ENCODE measurements around the gene LETM1.

Gene LETM1

GRCh38 chr4:1856071-1856942 is at the start of gene LETM1:
Gene LETM1, minus strand, starts transcription at chr4:1856156. Its CDS starts 206 bp downstream, at chr4:1855950.
- DNase-seq (ENCODE audit: low spot score), result peak; percentile 93

GRCh38 chr4:1904042-1904441 is 48.1 kb upstream of the LETM1 start:
- DNase-seq (ENCODE audit: low spot score), result no peak

- no peak for DNase-seq (ENCODE audit: low spot score)
Observed at GRCh38 chr4:1903035-1903434, 47.1 kb upstream of the LETM1 start.

- no peak for DNase-seq (ENCODE audit: low spot score)
Observed at GRCh38 chr4:1902243-1902642, 46.3 kb upstream of the LETM1 start.

- DNase-seq (ENCODE audit: low spot score), result no peak
Observed at GRCh38 chr4:1901127-1901526, 45.2 kb upstream of the LETM1 start.

- DNase-seq (ENCODE audit: low spot score), result no peak
Observed at GRCh38 chr4:1900624-1901023, 44.7 kb upstream of the LETM1 start.

GRCh38 chr4:1900087-1900433 is 44.1 kb upstream of the LETM1 start:
- DNase-seq (ENCODE audit: low spot score), result no peak

GRCh38 chr4:1899149-1900086 is 43.5 kb upstream of the LETM1 start:
- DNase-seq (ENCODE audit: low spot score), result peak; percentile 70

GRCh38 chr4:1898681-1899080 is 42.7 kb upstream of the LETM1 start:
- no peak for DNase-seq (ENCODE audit: low spot score)

- DNase-seq (ENCODE audit: low spot score), result no peak
Observed at GRCh38 chr4:1898007-1898406, 42.1 kb upstream of the LETM1 start.

- no peak for DNase-seq (ENCODE audit: low spot score)
Observed at GRCh38 chr4:1896658-1896991, 40.7 kb upstream of the LETM1 start.

GRCh38 chr4:1895971-1896657 is 40.2 kb upstream of the LETM1 start:
- DNase-seq (ENCODE audit: low spot score), result no peak

- no peak for DNase-seq (ENCODE audit: low spot score)
Observed at GRCh38 chr4:1890979-1891570, 35.1 kb upstream of the LETM1 start.

GRCh38 chr4:1887052-1887451 is 31.1 kb upstream of the LETM1 start:
- DNase-seq (ENCODE audit: low spot score), result no peak

- no peak for DNase-seq (ENCODE audit: low spot score)
Observed at GRCh38 chr4:1885414-1885813, 29.5 kb upstream of the LETM1 start.

GRCh38 chr4:1883583-1883982 is 27.6 kb upstream of the LETM1 start:
- DNase-seq (ENCODE audit: low spot score), result no peak

- DNase-seq (ENCODE audit: low spot score), result no peak
Observed at GRCh38 chr4:1882850-1883271, 26.9 kb upstream of the LETM1 start.

GRCh38 chr4:1880332-1880731 is 24.4 kb upstream of the LETM1 start:
- no peak for DNase-seq (ENCODE audit: low spot score)

- no peak for DNase-seq (ENCODE audit: low spot score)
Observed at GRCh38 chr4:1879485-1879884, 23.5 kb upstream of the LETM1 start.

- DNase-seq (ENCODE audit: low spot score), result no peak
Observed at GRCh38 chr4:1874201-1874600, 18.2 kb upstream of the LETM1 start.

- no peak for DNase-seq (ENCODE audit: low spot score)
Observed at GRCh38 chr4:1873776-1874175, 17.8 kb upstream of the LETM1 start.

- no peak for DNase-seq (ENCODE audit: low spot score)
Observed at GRCh38 chr4:1873291-1873690, 17.3 kb upstream of the LETM1 start.

All from globus pallidus (tissue), 1 donor.